HG03039 (cell line): Measurements from ENCODE around the gene BAIAP2L1.
"Not testable (repeated sequence)": the region's sequence is repeated elsewhere in the genome, so short reads cannot be mapped to it uniquely, and the experiment has no call there.

Experiments
- ATAC-seq: cut with Tn5 transposase; IDR thresholded peaks from one replicate; pipeline ENCODE4 v1.9.1; 2021; ENCODE audit warnings: mild to moderate bottlenecking, moderate library complexity; ENCODE audit not compliant: unreplicated experiment

Gene BAIAP2L1

GRCh38 chr7:98399462-98399861 is 1.4 kb downstream of the BAIAP2L1 start:
- ATAC-seq: no peak

- ATAC-seq: no peak
These were observed 2.1 kb downstream of the BAIAP2L1 start for GRCh38 chr7:98398567-98399372.

- no peak for ATAC-seq
These were observed 4.1 kb downstream of the BAIAP2L1 start for GRCh38 chr7:98396768-98397167.

GRCh38 chr7:98395951-98396350 is 4.9 kb downstream of the BAIAP2L1 start:
- no peak for ATAC-seq

- ATAC-seq: no peak
These were observed 5.4 kb downstream of the BAIAP2L1 start for GRCh38 chr7:98395481-98395880.

GRCh38 chr7:98394377-98394836 is 6.5 kb downstream of the BAIAP2L1 start:
- ATAC-seq: no peak

GRCh38 chr7:98387544-98388226 is 13.2 kb downstream of the BAIAP2L1 start:
- no peak for ATAC-seq

- ATAC-seq: no peak
These were observed 13.8 kb downstream of the BAIAP2L1 start for GRCh38 chr7:98387131-98387530.

GRCh38 chr7:98385532-98385931 is 15.4 kb downstream of the BAIAP2L1 start:
- ATAC-seq: not testable (repeated sequence)

GRCh38 chr7:98378210-98378819 is 22.6 kb downstream of the BAIAP2L1 start:
- ATAC-seq: no peak

GRCh38 chr7:98376711-98377110 is 24.2 kb downstream of the BAIAP2L1 start:
- no peak for ATAC-seq

- ATAC-seq: no peak
These were observed 25.2 kb downstream of the BAIAP2L1 start for GRCh38 chr7:98375664-98376063.

GRCh38 chr7:98374285-98374680 is 26.6 kb downstream of the BAIAP2L1 start:
- no peak for ATAC-seq

GRCh38 chr7:98372993-98373392 is 27.9 kb downstream of the BAIAP2L1 start:
- no peak for ATAC-seq

GRCh38 chr7:98369726-98370125 is 31.2 kb downstream of the BAIAP2L1 start:
- no peak for ATAC-seq

- ATAC-seq: no peak
These were observed 32.2 kb downstream of the BAIAP2L1 start for GRCh38 chr7:98368716-98369115.

GRCh38 chr7:98366562-98366938 is 34.3 kb downstream of the BAIAP2L1 start:
- no peak for ATAC-seq

GRCh38 chr7:98365863-98366561 is 34.9 kb downstream of the BAIAP2L1 start:
- no peak for ATAC-seq

GRCh38 chr7:98364220-98364619 is 36.7 kb downstream of the BAIAP2L1 start:
- ATAC-seq: no peak

GRCh38 chr7:98362517-98362916 is 38.4 kb downstream of the BAIAP2L1 start:
- ATAC-seq: no peak
